ENCODE results near the gene ANKRD24.

DNA sequence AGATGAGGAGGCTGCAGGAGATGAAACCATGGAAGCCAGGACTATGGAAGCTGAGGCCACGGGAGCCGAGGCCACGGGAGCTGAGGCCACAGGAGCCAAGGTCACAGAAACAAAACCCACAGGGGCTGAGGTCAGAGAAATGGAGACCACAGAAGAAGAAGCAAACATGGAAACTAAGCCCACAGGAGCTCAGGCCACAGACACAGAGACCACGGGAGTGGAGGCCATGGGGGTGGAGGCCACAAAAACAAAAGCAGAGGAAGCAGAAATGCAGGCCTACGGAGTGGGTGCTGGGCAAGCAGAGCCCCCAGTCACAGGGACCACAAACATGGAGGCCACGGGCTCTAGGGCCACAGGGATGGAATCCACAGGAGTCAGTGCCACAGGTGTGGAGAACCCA, 34.4 kb downstream of the ANKRD24 start:
- TF ChIP-seq CTCF (IDR thresholded peaks at IDR 0.05) (no peak), POLR2AphosphoS5 (IDR thresholded peaks at IDR 0.05; ENCODE audit: low read depth, low read length) (no peak), SIN3A (IDR thresholded peaks at IDR 0.05; ENCODE audit: borderline replicate concordance, insufficient read depth, low read depth, low read length) (no peak), TCF7L2 (IDR thresholded peaks at IDR 0.05; ENCODE audit: low read depth, low read length) (no peak)
- TF ChIP-seq, protein P1, sequence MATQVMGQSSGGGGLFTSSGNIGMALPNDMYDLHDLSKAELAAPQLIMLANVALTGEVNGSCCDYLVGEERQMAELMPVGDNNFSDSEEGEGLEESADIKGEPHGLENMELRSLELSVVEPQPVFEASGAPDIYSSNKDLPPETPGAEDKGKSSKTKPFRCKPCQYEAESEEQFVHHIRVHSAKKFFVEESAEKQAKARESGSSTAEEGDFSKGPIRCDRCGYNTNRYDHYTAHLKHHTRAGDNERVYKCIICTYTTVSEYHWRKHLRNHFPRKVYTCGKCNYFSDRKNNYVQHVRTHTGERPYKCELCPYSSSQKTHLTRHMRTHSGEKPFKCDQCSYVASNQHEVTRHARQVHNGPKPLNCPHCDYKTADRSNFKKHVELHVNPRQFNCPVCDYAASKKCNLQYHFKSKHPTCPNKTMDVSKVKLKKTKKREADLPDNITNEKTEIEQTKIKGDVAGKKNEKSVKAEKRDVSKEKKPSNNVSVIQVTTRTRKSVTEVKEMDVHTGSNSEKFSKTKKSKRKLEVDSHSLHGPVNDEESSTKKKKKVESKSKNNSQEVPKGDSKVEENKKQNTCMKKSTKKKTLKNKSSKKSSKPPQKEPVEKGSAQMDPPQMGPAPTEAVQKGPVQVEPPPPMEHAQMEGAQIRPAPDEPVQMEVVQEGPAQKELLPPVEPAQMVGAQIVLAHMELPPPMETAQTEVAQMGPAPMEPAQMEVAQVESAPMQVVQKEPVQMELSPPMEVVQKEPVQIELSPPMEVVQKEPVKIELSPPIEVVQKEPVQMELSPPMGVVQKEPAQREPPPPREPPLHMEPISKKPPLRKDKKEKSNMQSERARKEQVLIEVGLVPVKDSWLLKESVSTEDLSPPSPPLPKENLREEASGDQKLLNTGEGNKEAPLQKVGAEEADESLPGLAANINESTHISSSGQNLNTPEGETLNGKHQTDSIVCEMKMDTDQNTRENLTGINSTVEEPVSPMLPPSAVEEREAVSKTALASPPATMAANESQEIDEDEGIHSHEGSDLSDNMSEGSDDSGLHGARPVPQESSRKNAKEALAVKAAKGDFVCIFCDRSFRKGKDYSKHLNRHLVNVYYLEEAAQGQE (IDR thresholded peaks at IDR 0.05; ENCODE audit: insufficient read depth in 1 of 2, low read depth in 2 of 2, low read length in 1 of 2): no peak
